Measurements from ENCODE around the gene SCLY. TPM values are rescaled to one million over a fixed set of nuclear protein-coding genes. Genes with fewer than 3 reads are reported as not detected.
A peak's percentile ranks its signal among the peaks of the same experiment; 100 is the strongest.

Gene SCLY
- total and polyA plus RNA-seq, 2 of the 13 experiments (the other 11 are each of a cell fraction or from before 2014, with no cell fraction given): 27.9 to 38.6 TPM

- no peak for TF ChIP-seq ZSCAN30 (CRISPR knock-in tag; IDR thresholded peaks at IDR 0.05)
- 0 out of 2 replicates have a peak, but pooled peaks have one; percentile 41 for TF ChIP-seq MAF1 (CRISPR knock-in tag; IDR thresholded peaks at IDR 0.05; ENCODE audit: borderline replicate concordance)
- no peak for TF ChIP-seq ZFP36 (IDR thresholded peaks at IDR 0.05; ENCODE audit: borderline replicate concordance, low read depth, low read length, partially characterized antibody)
- TF ChIP-seq KLF15 (CRISPR knock-in tag; IDR thresholded peaks at IDR 0.05; ENCODE audit: borderline replicate concordance): no peak
- no peak for TF ChIP-seq ZFY (CRISPR knock-in tag; IDR thresholded peaks at IDR 0.05)
- TF ChIP-seq ZNF343 (CRISPR knock-in tag; IDR thresholded peaks at IDR 0.05): no peak
- 0 out of 2 replicates have a peak, but pooled peaks have one; percentile 11 for TF ChIP-seq ZNF383 (CRISPR knock-in tag; IDR thresholded peaks at IDR 0.05; ENCODE audit: borderline replicate concordance)
- no peak for TF ChIP-seq PITX1 (CRISPR knock-in tag; IDR thresholded peaks at IDR 0.05)
- TF ChIP-seq SAP130 (CRISPR knock-in tag; IDR thresholded peaks at IDR 0.05; ENCODE audit: low read depth): no peak
- TF ChIP-seq ZNF788 (CRISPR knock-in tag; IDR thresholded peaks at IDR 0.05; ENCODE audit: borderline replicate concordance): 0 out of 2 replicates have a peak, but pooled peaks have one; percentile 57
- peak; percentile 82; the same call in 1 of the 2 replicates for TF ChIP-seq EED (CRISPR knock-in tag; IDR thresholded peaks at IDR 0.05)
- no peak for TF ChIP-seq MAZ (IDR thresholded peaks at IDR 0.05; ENCODE audit: borderline replicate concordance, low read depth, low read length)
- 0 out of 2 replicates have a peak, but pooled peaks have one; percentile 38 for TF ChIP-seq MAZ (CRISPR knock-in tag; IDR thresholded peaks at IDR 0.05; ENCODE audit: low read depth)
- 0 out of 2 replicates have a peak, but pooled peaks have one; percentile 2 for TF ChIP-seq ZNF777 (CRISPR knock-in tag; IDR thresholded peaks at IDR 0.05)
- TF ChIP-seq ZFX (CRISPR knock-in tag; IDR thresholded peaks at IDR 0.05; ENCODE audit: low read depth): 0 out of 2 replicates have a peak, but pooled peaks have one; percentile 12
- 0 out of 2 replicates have a peak, but pooled peaks have one; percentile 42 for TF ChIP-seq ZSCAN31 (CRISPR knock-in tag; IDR thresholded peaks at IDR 0.05; ENCODE audit: low read depth)
- 0 out of 2 replicates have a peak, but pooled peaks have one; percentile 66 for TF ChIP-seq SETDB1 (CRISPR knock-in tag; IDR thresholded peaks at IDR 0.05; ENCODE audit: borderline replicate concordance)
- TF ChIP-seq ZNF687 (CRISPR knock-in tag; IDR thresholded peaks at IDR 0.05): peak; percentile 41
- TF ChIP-seq ZFP91 (CRISPR knock-in tag; IDR thresholded peaks at IDR 0.05; ENCODE audit: borderline replicate concordance): peak; percentile 24; the same call in 1 of the 2 replicates
- peak; percentile 88 for TF ChIP-seq ZNF274 (CRISPR knock-in tag; IDR thresholded peaks at IDR 0.05)
- TF ChIP-seq ZNF280B (CRISPR knock-in tag; IDR thresholded peaks at IDR 0.05; ENCODE audit: borderline replicate concordance): 0 out of 2 replicates have a peak, but pooled peaks have one; percentile 41
Observed at GRCh38 chr2:238080518-238080917, 19.7 kb downstream of the SCLY start (continued).
